ENCODE data around the gene PTGR2. TPM values are rescaled to one million over a fixed set of nuclear protein-coding genes. Genes with fewer than 3 reads are reported as not detected.
"Not testable (repeated sequence)": the region's sequence is repeated elsewhere in the genome, so short reads cannot be mapped to it uniquely, and the experiment has no call there.

PTGR2 gene
- polyA plus RNA-seq, 1 donor = 16.2 TPM

DNA sequence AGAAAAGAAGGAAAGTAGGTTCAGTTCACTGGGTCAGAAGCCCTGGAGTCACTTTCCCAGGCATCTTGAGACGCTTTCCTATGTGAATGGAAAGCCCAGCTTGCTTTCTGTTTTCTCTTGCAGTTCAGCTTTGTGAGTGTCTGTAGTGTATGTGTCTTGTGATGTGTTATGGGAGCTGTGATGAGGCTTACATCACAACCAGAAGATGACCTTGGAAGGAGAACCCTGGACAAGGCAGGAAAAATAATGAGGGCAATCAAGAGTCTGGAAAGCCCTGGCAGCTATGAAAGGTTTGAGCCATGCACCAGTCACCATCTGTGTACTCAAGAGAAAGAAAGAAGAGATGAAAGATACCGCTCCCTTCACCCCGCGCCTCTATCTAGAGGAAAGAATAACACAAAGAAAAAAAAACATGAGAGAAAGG lies 35.2 kb upstream of the PTGR2 start:
- Histone ChIP-seq H3K9me3 (ENCODE audit: control insufficient read depth, low read depth, low read length) (no peaks in the 10 kb centered on the region), H3K27me3 (ENCODE audit: control insufficient read depth, insufficient read depth, low read length) (no peaks in the 10 kb centered on the region), H3K27ac (ENCODE audit: low read length) (peak overlapping the region; percentile 5), H3K36me3 (ENCODE audit: control insufficient read depth, insufficient read depth, low read length) (no peaks in the 10 kb centered on the region), H3K4me3 (ENCODE audit: low read length) (no peak overlapping the region), H3K4me1 (ENCODE audit: control insufficient read depth, insufficient read depth, low read length) (no peaks in the 10 kb centered on the region)
- WGBS (ENCODE audit: insufficient coverage, low lambda C conversion rate) = no CpG with 5 or more reads among the region's 4 CpGs
- peak in 1 of 2 donors; percentile 79 for DNase-seq

DNA sequence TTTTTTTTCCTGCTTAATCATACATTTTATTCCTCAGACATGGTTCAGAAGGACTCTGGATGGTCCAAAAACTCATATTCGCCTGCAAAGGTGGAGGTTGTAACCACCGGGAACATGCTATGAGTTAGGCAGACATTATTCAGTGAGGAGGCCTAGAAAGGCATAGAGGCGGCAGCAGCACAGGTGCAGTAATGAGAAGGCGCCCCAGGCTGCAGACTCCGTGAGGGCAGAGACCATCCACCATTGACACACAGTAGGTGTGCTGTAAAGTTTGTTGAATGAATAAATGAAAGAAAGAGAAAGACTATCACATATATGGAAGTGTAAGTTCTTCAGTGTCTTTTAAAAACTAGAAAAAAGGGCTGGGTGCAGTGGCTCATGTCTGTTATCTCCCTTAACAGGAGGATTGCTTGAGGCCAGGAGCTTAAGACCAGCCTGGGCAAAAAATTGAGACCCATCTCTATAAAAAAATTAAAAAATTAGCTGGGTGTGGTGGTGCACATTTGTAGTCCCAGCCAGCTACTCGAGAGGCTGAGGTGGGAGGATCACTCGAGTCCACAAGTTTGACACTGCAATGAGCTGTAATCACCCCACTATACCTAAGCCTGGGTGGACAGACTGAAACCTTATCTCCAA lies 34.5 kb upstream of the PTGR2 start:
- H3K27me3 ChIP-seq (ENCODE audit: control insufficient read depth, insufficient read depth, low read length) = no peaks in the 10 kb centered on the region
- H3K36me3 ChIP-seq (ENCODE audit: control insufficient read depth, insufficient read depth, low read length) = no peaks in the 10 kb centered on the region
- no peak for DNase-seq
- H3K27ac ChIP-seq (ENCODE audit: low read length) = no peak overlapping the region
- no peak overlapping the region for H3K4me3 ChIP-seq (ENCODE audit: low read length)
- WGBS (ENCODE audit: insufficient coverage, low lambda C conversion rate) = no CpG with 5 or more reads among the region's 7 CpGs
- no peaks in the 10 kb centered on the region for H3K4me1 ChIP-seq (ENCODE audit: control insufficient read depth, insufficient read depth, low read length)
- no peaks in the 10 kb centered on the region for H3K9me3 ChIP-seq (ENCODE audit: control insufficient read depth, low read depth, low read length)

DNA sequence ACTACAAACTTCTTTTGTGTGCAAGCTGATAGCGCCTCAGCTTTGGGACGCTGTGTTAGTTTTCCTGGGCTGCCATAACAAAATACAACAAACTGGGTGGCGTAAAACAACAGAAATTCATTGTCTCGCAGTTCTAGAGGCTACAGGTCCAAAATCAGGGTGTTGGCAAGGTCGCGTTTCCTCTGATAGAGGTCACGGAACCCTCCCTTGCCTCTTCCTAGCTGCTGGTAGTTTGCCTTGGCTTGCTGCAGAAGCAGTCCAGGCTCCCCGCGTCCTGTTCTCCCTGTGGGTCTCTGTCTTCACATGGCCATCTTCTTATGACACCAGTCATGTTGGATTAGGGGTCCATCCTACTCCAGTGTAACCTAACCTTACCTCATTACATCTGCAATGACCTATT lies 32.8 kb upstream of the PTGR2 start:
- DNase-seq = no peak
- Histone ChIP-seq H3K27ac (ENCODE audit: low read length) (no peak overlapping the region), H3K4me3 (ENCODE audit: low read length) (no peak overlapping the region), H3K4me1 (ENCODE audit: control insufficient read depth, insufficient read depth, low read length) (no peaks in the 10 kb centered on the region), H3K9me3 (ENCODE audit: control insufficient read depth, low read depth, low read length) (no peaks in the 10 kb centered on the region), H3K27me3 (ENCODE audit: control insufficient read depth, insufficient read depth, low read length) (no peaks in the 10 kb centered on the region), H3K36me3 (ENCODE audit: control insufficient read depth, insufficient read depth, low read length) (no peaks in the 10 kb centered on the region)
- 100% methylated on average over 1 of the region's 9 CpGs for WGBS (ENCODE audit: insufficient coverage, low lambda C conversion rate)

DNA sequence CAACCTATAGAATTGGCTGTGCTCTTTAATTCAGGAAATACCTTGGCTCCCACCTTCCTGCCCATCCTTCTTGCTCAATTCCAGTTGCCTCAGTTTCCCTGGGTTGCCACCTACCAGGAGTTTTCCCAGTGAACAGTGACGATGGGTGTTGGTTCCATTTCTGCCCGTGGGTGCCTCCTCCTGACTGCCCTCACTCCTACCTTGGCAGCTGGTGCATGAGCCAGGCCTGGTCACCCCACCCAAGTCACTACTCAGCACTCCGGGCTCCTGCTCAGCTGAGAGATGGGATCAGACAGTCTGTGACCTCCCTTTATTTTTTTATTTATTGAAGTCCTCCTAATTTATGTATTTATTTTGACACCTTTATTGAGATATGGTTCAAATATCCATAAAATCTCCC lies 31.0 kb upstream of the PTGR2 start:
- no peak for DNase-seq
- peaks cover 3% of the 10 kb centered on the region for H3K4me1 ChIP-seq (ENCODE audit: control insufficient read depth, insufficient read depth, low read length)

DNA sequence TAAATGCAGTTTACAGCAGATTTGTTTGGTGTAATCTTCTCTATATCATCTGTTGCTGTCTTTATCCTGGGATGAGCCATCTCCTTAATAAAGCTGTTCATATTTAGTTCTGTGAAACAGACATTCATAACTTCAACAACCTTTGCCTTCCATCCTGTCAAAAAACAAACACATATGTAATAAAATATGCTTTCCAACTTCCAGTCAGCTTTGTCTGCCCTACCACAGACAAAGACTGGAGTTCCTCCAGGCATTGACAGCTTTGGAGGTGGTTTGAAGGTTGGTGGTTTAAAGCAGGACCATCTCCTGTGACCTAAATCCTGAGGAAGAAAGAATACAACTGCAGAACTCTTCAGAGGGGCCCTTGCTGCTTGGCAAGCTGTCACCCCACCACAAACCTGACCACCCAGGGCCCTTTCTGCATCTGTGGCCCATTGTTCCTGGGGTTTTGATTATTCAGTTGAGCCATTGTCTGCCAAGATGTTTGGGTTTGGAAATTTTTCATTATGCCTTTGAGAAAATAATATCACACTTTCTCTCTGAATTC lies 28.2 kb upstream of the PTGR2 start:
- Histone ChIP-seq H3K27me3 (ENCODE audit: control insufficient read depth, insufficient read depth, low read length) (no peaks in the 10 kb centered on the region), H3K27ac (ENCODE audit: low read length) (no peak overlapping the region), H3K4me3 (ENCODE audit: low read length) (no peak overlapping the region), H3K9me3 (ENCODE audit: control insufficient read depth, low read depth, low read length) (no peaks in the 10 kb centered on the region), H3K36me3 (ENCODE audit: control insufficient read depth, insufficient read depth, low read length) (no peaks in the 10 kb centered on the region), H3K4me1 (ENCODE audit: control insufficient read depth, insufficient read depth, low read length) (peaks cover 3% of the 10 kb centered on the region)
- DNase-seq = no peak

More for the DNA sequence above, 31.0 kb upstream of the PTGR2 start:
- H3K27ac ChIP-seq (ENCODE audit: low read length) = no peak overlapping the region
- H3K9me3 ChIP-seq (ENCODE audit: control insufficient read depth, low read depth, low read length) = no peaks in the 10 kb centered on the region
- H3K36me3 ChIP-seq (ENCODE audit: control insufficient read depth, insufficient read depth, low read length) = no peaks in the 10 kb centered on the region
- H3K27me3 ChIP-seq (ENCODE audit: control insufficient read depth, insufficient read depth, low read length) = no peaks in the 10 kb centered on the region
- 100% methylated on average over 1 of the region's 3 CpGs for WGBS (ENCODE audit: insufficient coverage, low lambda C conversion rate)
- no peak overlapping the region for H3K4me3 ChIP-seq (ENCODE audit: low read length)

DNA sequence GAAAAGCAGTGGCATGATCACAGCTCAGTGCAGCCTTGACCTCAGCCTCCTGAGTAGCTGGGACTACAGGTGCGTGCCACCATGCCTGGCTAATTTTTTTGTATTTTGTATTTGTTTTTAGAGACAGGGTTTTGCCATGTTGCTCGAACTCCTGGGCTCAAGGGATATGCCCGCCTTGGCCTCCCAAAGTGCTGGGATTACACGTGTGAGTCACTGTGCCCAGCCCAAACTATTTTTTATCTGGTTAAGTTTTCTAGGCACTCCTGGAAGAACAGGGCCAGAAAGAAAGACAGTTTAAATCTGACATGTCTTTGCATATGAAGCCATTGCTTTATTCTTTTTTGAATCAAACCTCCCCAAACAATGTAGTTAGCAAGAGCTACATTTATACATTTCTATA lies 27.5 kb upstream of the PTGR2 start:
- Histone ChIP-seq H3K27me3 (ENCODE audit: control insufficient read depth, insufficient read depth, low read length) (no peaks in the 10 kb centered on the region), H3K36me3 (ENCODE audit: control insufficient read depth, insufficient read depth, low read length) (no peaks in the 10 kb centered on the region), H3K4me1 (ENCODE audit: control insufficient read depth, insufficient read depth, low read length) (peaks cover 3% of the 10 kb centered on the region), H3K27ac (ENCODE audit: low read length) (no peak overlapping the region), H3K4me3 (ENCODE audit: low read length) (no peak overlapping the region), H3K9me3 (ENCODE audit: control insufficient read depth, low read depth, low read length) (no peaks in the 10 kb centered on the region)
- 100% methylated on average over 1 of the region's 4 CpGs for WGBS (ENCODE audit: insufficient coverage, low lambda C conversion rate)
- DNase-seq = no peak

DNA sequence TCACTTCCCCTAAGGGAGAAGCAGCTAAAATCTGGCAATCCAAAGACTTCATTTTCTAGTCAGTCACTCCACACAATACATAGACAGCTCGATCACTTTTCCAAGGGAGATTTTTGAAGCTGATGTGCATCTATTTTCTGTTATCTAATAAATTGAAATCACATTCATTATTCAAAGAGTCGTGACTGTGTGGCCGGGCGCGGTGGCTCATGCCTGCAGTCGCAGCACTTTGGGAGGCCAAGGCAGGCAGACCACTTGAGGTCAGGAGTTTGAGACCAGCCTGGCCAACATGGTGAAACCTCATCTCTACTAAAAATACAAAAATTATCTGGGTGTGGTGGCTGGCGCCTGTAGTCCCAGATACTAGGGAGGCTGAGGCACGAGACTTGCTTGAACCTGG lies 27.1 kb upstream of the PTGR2 start:
- H3K36me3 ChIP-seq (ENCODE audit: control insufficient read depth, insufficient read depth, low read length) = no peaks in the 10 kb centered on the region
- H3K9me3 ChIP-seq (ENCODE audit: control insufficient read depth, low read depth, low read length) = no peaks in the 10 kb centered on the region
- H3K27me3 ChIP-seq (ENCODE audit: control insufficient read depth, insufficient read depth, low read length) = no peaks in the 10 kb centered on the region
- no peak for DNase-seq
- H3K4me1 ChIP-seq (ENCODE audit: control insufficient read depth, insufficient read depth, low read length) = peaks cover 3% of the 10 kb centered on the region
- no peak overlapping the region for H3K4me3 ChIP-seq (ENCODE audit: low read length)
- H3K27ac ChIP-seq (ENCODE audit: low read length) = no peak overlapping the region
- 100% methylated on average over 1 of the region's 8 CpGs for WGBS (ENCODE audit: insufficient coverage, low lambda C conversion rate)

DNA sequence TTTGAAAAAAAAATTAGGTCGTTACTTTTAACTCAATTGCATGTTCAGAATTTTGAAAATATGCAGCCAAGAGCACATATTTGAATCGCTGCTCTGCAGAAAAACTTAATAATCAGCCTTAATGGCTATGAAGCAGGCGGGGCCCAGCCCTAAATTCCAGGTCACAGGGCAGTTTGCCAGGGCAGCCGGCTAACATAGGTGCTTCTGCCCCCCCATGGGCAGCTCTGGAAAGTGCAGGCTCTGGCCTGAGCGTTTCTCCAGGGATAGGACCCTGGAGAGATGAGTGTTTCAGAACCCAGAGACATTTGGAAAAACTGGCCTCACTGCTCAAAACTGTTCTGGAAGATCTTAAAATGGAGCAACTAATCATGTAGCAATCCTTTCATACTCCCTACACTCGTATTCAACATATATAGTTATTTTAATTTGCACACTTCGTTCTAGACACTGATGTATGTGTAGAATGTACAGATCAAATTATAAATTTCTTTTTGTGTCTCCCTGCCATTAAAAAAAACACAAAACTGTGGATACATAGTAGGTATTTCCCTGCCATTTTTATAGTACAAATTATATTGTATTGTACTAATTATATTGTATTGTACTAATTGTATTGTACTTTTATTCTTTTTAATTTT lies 26.0 kb upstream of the PTGR2 start:
- WGBS (ENCODE audit: insufficient coverage, low lambda C conversion rate) = 53% methylated on average over 2 of the region's 7 CpGs
- H3K4me3 ChIP-seq (ENCODE audit: low read length) = no peak overlapping the region
- H3K36me3 ChIP-seq (ENCODE audit: control insufficient read depth, insufficient read depth, low read length) = no peaks in the 10 kb centered on the region
- peaks cover 3% of the 10 kb centered on the region for H3K4me1 ChIP-seq (ENCODE audit: control insufficient read depth, insufficient read depth, low read length)
- H3K9me3 ChIP-seq (ENCODE audit: control insufficient read depth, low read depth, low read length) = no peaks in the 10 kb centered on the region
- no peak overlapping the region for H3K27ac ChIP-seq (ENCODE audit: low read length)
- peak; percentile 80 to 83 for DNase-seq
- no peaks in the 10 kb centered on the region for H3K27me3 ChIP-seq (ENCODE audit: control insufficient read depth, insufficient read depth, low read length)

DNA sequence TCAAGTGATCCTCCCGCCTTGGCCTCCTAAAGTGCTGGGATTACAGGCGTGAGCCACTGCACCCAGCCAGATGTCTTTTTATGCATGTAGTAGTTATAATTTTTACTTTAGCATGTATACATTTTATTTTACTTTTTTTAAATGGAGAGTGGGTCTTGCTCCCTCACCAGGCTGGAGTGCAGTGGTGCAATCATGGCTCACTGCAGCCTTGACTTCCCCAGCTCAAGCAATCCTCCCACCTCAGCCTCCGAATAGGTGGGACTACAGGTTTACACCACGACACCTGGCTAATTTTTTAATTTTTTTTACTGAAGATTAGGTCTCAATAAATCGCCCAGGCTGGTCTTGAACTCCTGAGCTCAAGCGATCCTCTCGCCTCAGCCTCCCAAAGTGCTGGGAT lies 24.4 kb upstream of the PTGR2 start:
- 92% methylated on average over 2 of the region's 7 CpGs for WGBS (ENCODE audit: insufficient coverage, low lambda C conversion rate)
- DNase-seq; H3K4me3 ChIP-seq (ENCODE audit: low read length); H3K9me3 ChIP-seq (ENCODE audit: control insufficient read depth, low read depth, low read length); H3K27ac ChIP-seq (ENCODE audit: low read length); H3K27me3 ChIP-seq (ENCODE audit: control insufficient read depth, insufficient read depth, low read length); H3K4me1 ChIP-seq (ENCODE audit: control insufficient read depth, insufficient read depth, low read length); H3K36me3 ChIP-seq (ENCODE audit: control insufficient read depth, insufficient read depth, low read length): not testable (repeated sequence)

DNA sequence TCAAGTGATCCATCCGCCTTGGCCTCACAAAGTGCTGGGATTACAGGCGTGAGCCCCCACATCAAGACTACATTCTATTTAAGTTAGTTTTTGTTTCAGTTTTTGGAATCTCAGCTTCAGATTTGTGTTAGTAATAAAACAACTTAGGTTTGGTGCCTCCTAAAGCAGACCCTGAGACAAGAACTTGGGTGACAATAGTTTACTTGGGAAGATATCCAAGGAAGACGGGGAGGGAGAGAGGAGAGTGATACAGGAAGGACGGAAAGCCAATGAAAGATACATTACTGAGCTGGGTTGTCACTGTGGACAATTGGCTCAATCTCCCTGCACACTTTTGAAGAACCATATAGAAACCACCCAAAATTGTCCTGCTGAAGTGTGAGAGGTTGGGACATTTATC lies 22.6 kb upstream of the PTGR2 start:
- Histone ChIP-seq H3K27ac (ENCODE audit: low read length) (no peak overlapping the region), H3K4me1 (ENCODE audit: control insufficient read depth, insufficient read depth, low read length) (peaks cover 3% of the 10 kb centered on the region), H3K9me3 (ENCODE audit: control insufficient read depth, low read depth, low read length) (no peaks in the 10 kb centered on the region), H3K27me3 (ENCODE audit: control insufficient read depth, insufficient read depth, low read length) (no peaks in the 10 kb centered on the region), H3K4me3 (ENCODE audit: low read length) (no peak overlapping the region), H3K36me3 (ENCODE audit: control insufficient read depth, insufficient read depth, low read length) (no peaks in the 10 kb centered on the region)
- no peak for DNase-seq
- 67% methylated on average over 1 of the region's 4 CpGs for WGBS (ENCODE audit: insufficient coverage, low lambda C conversion rate)
